Liver (tissue), 3 donors: ENCODE results near the gene PUSL1.

ENCODE experiments used
- CTCF ChIP-seq: fragments of 150-350 bp; IDR thresholded peaks from 2 replicates; pipeline ENCODE4 v1.5.1; 2017; ENCODE audit warnings: improper control_type of control experiment, low read depth, low read length; ENCODE audit not compliant: missing input control
- EGR1 ChIP-seq, 2 donors: IDR thresholded peaks; 2 replicates each; pipeline ENCODE4 v1.6.1; 2016 to 2018; ENCODE audit warnings: antibody characterized with exemption in 2 of 2, low read depth in 2 of 2
- FOXA1 ChIP-seq: IDR thresholded peaks from 2 replicates; pipeline ENCODE4 v1.6.1; 2016; ENCODE audit warnings: antibody characterized with exemption
- GABPA ChIP-seq, 2 donors: IDR thresholded peaks in 1 of 2; conservative IDR thresholded peaks in 1 of 2; 2 replicates each; pipeline ENCODE4 v1.6.1; 2016; ENCODE audit warnings: antibody characterized with exemption in 2 of 2, mild to moderate bottlenecking in 1 of 2, moderate library complexity in 1 of 2
- HNF4A ChIP-seq, 2 donors: conservative IDR thresholded peaks; 2 replicates each; pipeline ENCODE4 v1.6.1; 2016; ENCODE audit warnings: antibody characterized with exemption in 2 of 2, mild to moderate bottlenecking in 2 of 2
- HNF4G ChIP-seq: IDR thresholded peaks from 2 replicates; pipeline ENCODE4 v1.6.1; 2016; ENCODE audit warnings: antibody characterized with exemption
- MAX ChIP-seq: IDR thresholded peaks from 2 replicates; pipeline ENCODE4 v1.6.1; 2016; ENCODE audit warnings: antibody characterized with exemption
- RAD21 ChIP-seq, 2 donors: IDR thresholded peaks; 2 replicates each; pipeline ENCODE4 v1.6.1; 2016; ENCODE audit warnings: antibody characterized with exemption in 2 of 2, mild to moderate bottlenecking in 2 of 2
- REST ChIP-seq: IDR thresholded peaks from 2 replicates; pipeline ENCODE4 v1.6.1; 2016; ENCODE audit warnings: antibody characterized with exemption, mild to moderate bottlenecking
- SP1 ChIP-seq: IDR thresholded peaks from 2 replicates; pipeline ENCODE4 v1.6.1; 2018; ENCODE audit warnings: antibody characterized with exemption, mild to moderate bottlenecking
- ZBTB33 ChIP-seq: IDR thresholded peaks from 2 replicates; pipeline ENCODE4 v1.6.1; 2016; ENCODE audit warnings: antibody characterized with exemption
- donor health status: healthy.
- donor health status: healthy.

- TF ChIP-seq CTCF (no peak), EGR1 (IDR thresholded peaks at IDR 0.05; ENCODE audit: low read depth in 2 of 2) (no peak), REST (no peak), RAD21 (IDR thresholded peaks at IDR 0.05) (no peak), GABPA (IDR thresholded peaks at IDR 0.05 in 1 of 2, conservative IDR thresholded peaks at IDR 0.05 in 1 of 2) (no peak), ZBTB33 (no peak), MAX (no peak), SP1 (no peak), FOXA1 (no peak), HNF4A (conservative IDR thresholded peaks at IDR 0.05) (no peak), HNF4G (no peak)
Observed at GRCh38 chr1:1264026-1264425, 44.4 kb upstream of the PUSL1 start.
